IMR-90 (cell line): Measurements from ENCODE around the gene CNDP1. TPM values are rescaled to one million over a fixed set of nuclear protein-coding genes. Genes with fewer than 3 reads are reported as not detected.
A peak's percentile ranks its signal among the peaks of the same experiment; 100 is the strongest.

Source experiments
- ATAC-seq: fragments of 200-7000 bp; cut with Tn5 transposase; 2 replicates; pipeline ENCODE4 v1.9.1; 2020; ENCODE audit warnings: low read depth, mild to moderate bottlenecking, moderate library complexity
- BruUV-seq: library from RNA; stranded (reverse); fragments of 400-500 nt; replicated peaks from 2 replicates; lab custom pipeline; 2021; lab: Mats Ljungman, UMichigan
- CTCF ChIA-PET: fragments of 300-600 bp; formaldehyde crosslinking; extraction: SDS; loops from one replicate; lab custom pipeline; 2021; ENCODE audit warnings: antibody characterized with exemption; lab: Yijun Ruan, JAX
- POLR2A ChIA-PET: fragments of 300-600 bp; sonication (Branson Sonifier 250); formaldehyde crosslinking; loops from one replicate; lab custom pipeline; 2022; ENCODE audit warnings: antibody characterized with exemption; ENCODE audit not compliant: unreplicated experiment; lab: Charles Lee
- DNase-seq: peaks from one replicate; pipeline ENCODE4 v3.0.0; 2013
- H2AFZ ChIP-seq: replicated peaks from 2 replicates; pipeline ENCODE3; 2013; ENCODE audit warnings: low read length, mild to moderate bottlenecking; ENCODE audit not compliant: poor library complexity
- H2AK5ac ChIP-seq: 2 replicates; pipeline ENCODE4 v1.6.1; 2013; ENCODE audit warnings: low read depth, low read length, inconsistent platforms
- H2AK9ac ChIP-seq: replicated peaks from 2 replicates; pipeline ENCODE3; 2013; ENCODE audit warnings: mild to moderate bottlenecking, low read depth, low read length, moderate library complexity; ENCODE audit not compliant: poor library complexity
- H2BK120ac ChIP-seq: 2 replicates; pipeline ENCODE4 v1.6.1; 2013; ENCODE audit warnings: low read depth, low read length, inconsistent platforms
- H2BK15ac ChIP-seq: 3 replicates; pipeline ENCODE4 v1.6.1; 2013; ENCODE audit warnings: low read depth, low read length, inconsistent platforms
- H2BK20ac ChIP-seq: 2 replicates; pipeline ENCODE4 v1.6.1; 2013; ENCODE audit warnings: low read depth, mild to moderate bottlenecking, inconsistent platforms, low read length, moderate library complexity
- H2BK5ac ChIP-seq: 2 replicates; pipeline ENCODE4 v1.6.1; 2013; ENCODE audit warnings: mild to moderate bottlenecking, low read depth, low read length, inconsistent platforms; ENCODE audit not compliant: poor library complexity, severe bottlenecking
- H3K14ac ChIP-seq: replicated peaks from 2 replicates; pipeline ENCODE4 v1.6.1; 2013; ENCODE audit warnings: low read depth, low read length, inconsistent platforms
- H3K18ac ChIP-seq: 2 replicates; pipeline ENCODE4 v1.6.1; 2013; ENCODE audit warnings: low read depth, low read length, control low read depth
- H3K23ac ChIP-seq: 2 replicates; pipeline ENCODE4 v1.6.1; 2013; ENCODE audit warnings: low read depth, low read length, inconsistent platforms
- H3K27ac ChIP-seq: 2 replicates; pipeline ENCODE4 v1.5.1; 2013; ENCODE audit warnings: mild to moderate bottlenecking, control low read depth, low read length; ENCODE audit not compliant: insufficient read depth
- H3K27me3 ChIP-seq: 2 replicates; pipeline ENCODE4 v1.6.1; 2013; ENCODE audit warnings: low read length; ENCODE audit not compliant: control insufficient read depth, insufficient read depth
- H3K36me3 ChIP-seq: 2 replicates; pipeline ENCODE4 v1.6.1; 2013; ENCODE audit warnings: low read length, mixed read lengths; ENCODE audit not compliant: control insufficient read depth, insufficient read depth
- H3K4ac ChIP-seq: 2 replicates; pipeline ENCODE4 v1.6.1; 2013; ENCODE audit warnings: low read depth, low read length, inconsistent platforms
- H3K4me1 ChIP-seq: 2 replicates; pipeline ENCODE4 v1.6.1; 2013; ENCODE audit warnings: low read length, mixed read lengths; ENCODE audit not compliant: control insufficient read depth, insufficient read depth
- H3K4me2 ChIP-seq: 2 replicates; pipeline ENCODE4 v1.6.1; 2013; ENCODE audit warnings: low read depth, mild to moderate bottlenecking, control low read depth, low read length, moderate library complexity
- H3K4me3 ChIP-seq: 2 replicates; pipeline ENCODE4 v1.5.1; 2013; ENCODE audit warnings: low read depth, mild to moderate bottlenecking, control low read depth, low read length, moderate library complexity; ENCODE audit not compliant: insufficient read depth
- H3K56ac ChIP-seq: 2 replicates; pipeline ENCODE4 v1.6.1; 2013; ENCODE audit warnings: low read length, inconsistent platforms; ENCODE audit not compliant: insufficient read depth; ENCODE audit errors: extremely low read depth
- H3K79me1 ChIP-seq, 2 experiments: 2 replicates each; pipeline ENCODE4 v1.6.1; 2013; ENCODE audit warnings: low read length in 2 of 2, inconsistent platforms in 1 of 2, low read depth in 1 of 2
- H3K9ac ChIP-seq: 2 replicates; pipeline ENCODE4 v1.6.1; 2013; ENCODE audit warnings: low read depth, low read length, control low read depth
- H3K9me1 ChIP-seq: 2 replicates; pipeline ENCODE4 v1.6.1; 2013; ENCODE audit warnings: low read length, inconsistent platforms; ENCODE audit not compliant: insufficient read depth
- H3K9me3 ChIP-seq: 2 replicates; pipeline ENCODE4 v1.6.1; 2013; ENCODE audit warnings: low read length; ENCODE audit not compliant: control insufficient read depth, insufficient read depth
- H4K20me1 ChIP-seq: 2 replicates; pipeline ENCODE4 v1.6.1; 2013; ENCODE audit warnings: low read length, inconsistent platforms; ENCODE audit not compliant: insufficient read depth
- H4K5ac ChIP-seq: 2 replicates; pipeline ENCODE4 v1.6.1; 2013; ENCODE audit warnings: mild to moderate bottlenecking, low read depth, low read length, control low read depth
- H4K8ac ChIP-seq, 2 experiments: 2 replicates each; pipeline ENCODE4 v1.6.1; 2013; ENCODE audit warnings: low read depth in 2 of 2, low read length in 2 of 2, control low read depth in 1 of 2, inconsistent platforms in 1 of 2
- H4K91ac ChIP-seq: 2 replicates; pipeline ENCODE4 v1.6.1; 2013; ENCODE audit warnings: low read depth, low read length, inconsistent platforms; ENCODE audit not compliant: insufficient read depth
- BHLHE40 ChIP-seq: fragments of 150-350 bp; IDR thresholded peaks from 2 replicates; pipeline ENCODE4 v1.6.1; 2016; ENCODE audit warnings: mild to moderate bottlenecking, low read depth, low read length
- CHD1 ChIP-seq: IDR thresholded peaks from 2 replicates; pipeline ENCODE4 v1.6.1; 2012; ENCODE audit warnings: low read depth, low read length, improper control_type of control experiment
- MAZ ChIP-seq: IDR thresholded peaks from 2 replicates; pipeline ENCODE4 v1.6.1; 2012; ENCODE audit warnings: low read depth, mild to moderate bottlenecking, low read length, improper control_type of control experiment, moderate library complexity, borderline replicate concordance
- MXI1 ChIP-seq: IDR thresholded peaks from 2 replicates; pipeline ENCODE4 v1.6.1; 2012; ENCODE audit warnings: low read depth, mild to moderate bottlenecking, low read length, moderate library complexity, borderline replicate concordance
- POLR2A ChIP-seq: IDR thresholded peaks from 2 replicates; pipeline ENCODE4 v1.6.1; 2012; ENCODE audit warnings: mild to moderate bottlenecking, low read depth, low read length
- RCOR1 ChIP-seq: IDR thresholded peaks from 2 replicates; pipeline ENCODE4 v1.6.1; 2012; ENCODE audit warnings: mild to moderate bottlenecking, low read length, improper control_type of control experiment; ENCODE audit not compliant: insufficient replicate concordance
- SMC3 ChIP-seq: fragments of 150-350 bp; IDR thresholded peaks from 2 replicates; pipeline ENCODE4 v1.6.1; 2016; ENCODE audit warnings: low read depth, mild to moderate bottlenecking, antibody characterized with exemption, low read length, moderate library complexity
- WGBS, 2 experiments: methylation state at CpG; one replicate each; pipeline versions ENCODE4 v1.1.5 to v1.1.7; 2013; ENCODE audit warnings: missing lambda C conversion rate in 2 of 2; ENCODE audit not compliant: insufficient read length in 1 of 2; ENCODE audit errors: extremely low coverage in 2 of 2; 5-methylcytosine and 5-hydroxymethylcytosine counted together
- dilution Hi-C: fragments of 300-500 bp; cut with HindIII; formaldehyde crosslinking; loops from one replicate; pipeline ENCODE4 v1.14.3; 2018; ENCODE audit warnings: low sequenced_read_pairs; ENCODE audit not compliant: unreplicated experiment
- in situ Hi-C: fragments of 300-500 bp; cut with MboI; formaldehyde crosslinking; loops from 3 replicates; pipeline ENCODE4 v1.14.3; 2019; ENCODE audit warnings: low sequenced_read_pairs, inconsistent platforms, mixed read lengths
- intact Hi-C: fragments of 100-400 bp; cut with micrococcal nuclease; formaldehyde crosslinking; loops from 2 replicates; pipeline ENCODE4 v1.10.0; 2022
- polyA plus RNA-seq, 3 experiments: library from polyadenylated mRNA; depleted of rRNA; stranded (reverse); fragments of >200 nt; gene quantifications; 2 replicates each; pipeline ENCODE4 v1.2.3, GENCODE V29; 2012; ENCODE audit warnings: low replicate concordance in 1 of 3
- total RNA-seq: library from RNA; depleted of rRNA; stranded (reverse); fragments of >200 nt; gene quantifications from 2 replicates; pipeline ENCODE4 v1.2.3, GENCODE V29; 2012
- TF ChIP-seq, protein P1 (sequence below): fragments of 150-350 bp; IDR thresholded peaks from 2 replicates; pipeline ENCODE4 v1.6.1; 2017; ENCODE audit warnings: mild to moderate bottlenecking, antibody characterized with exemption, low read length, low read depth

CNDP1 gene
- total and polyA plus RNA-seq, 2 of the 4 experiments (the other 2 are of a cell fraction) = not detected

GRCh38 chr18:74597662-74598349 lies 63.5 kb downstream of the CNDP1 start, which contains the start of gene ZNF407:
Gene ZNF407, plus strand, starts transcription at chr18:74597870. Its CDS starts 33,150 bp downstream, at chr18:74631020.
- peaks cover 7% of the 10 kb centered on the region for H3K4me1 ChIP-seq
- peak within 1 kb of the TSS; percentile 94 for H3K4me2 ChIP-seq
- POLR2A ChIA-PET = interaction anchor here (0.5 to 1.1 kb wide), 2 partner anchors 34 to 1914 kb away, joined by 4 to 5 read pairs; no protein-coding TSS in a partner anchor
- peak within 1 kb of the TSS; percentile 93 for H3K4ac ChIP-seq
- H3K79me1 ChIP-seq = peaks cover 30 to 65% of the 10 kb centered on the region in 2 experiments
- CTCF ChIA-PET = interaction anchor here (0.9 kb wide), 1 partner anchor 12 kb away, joined by 3 read pairs; no protein-coding TSS in a partner anchor
- peak within 1 kb of the TSS; percentile 76; the same call in 1 of the 2 replicates for H2AK5ac ChIP-seq
- H2BK20ac ChIP-seq = peak within 1 kb of the TSS; percentile 67; the same call in 1 of the 2 replicates
- 0% methylated on average over 14 of the region's 64 CpGs; no CpG with 5 or more reads in 1 of the 2 experiments for WGBS, 2 experiments
- H3K18ac ChIP-seq = peak within 1 kb of the TSS; percentile 95
- H3K36me3 ChIP-seq = no peaks in the 10 kb centered on the region; the same call in 1 of the 2 replicates
- peak within 1 kb of the TSS; percentile 94 for H2BK120ac ChIP-seq
- H2BK15ac ChIP-seq = peak within 1 kb of the TSS; percentile 88; the same call in 1 of the 3 replicates
- no TSS peak for BruUV-seq
- H3K4me3 ChIP-seq = peak within 1 kb of the TSS; percentile 86
- H4K8ac ChIP-seq = peak within 1 kb of the TSS; percentile 100
- H3K14ac ChIP-seq = peak within 1 kb of the TSS; percentile 88
- dilution Hi-C loops = no loop called here
- H2AFZ ChIP-seq = peak within 1 kb of the TSS; percentile 97
- peaks cover 2% of the 10 kb centered on the region; the same call in 1 of the 2 replicates for H3K9me1 ChIP-seq
- H3K9ac ChIP-seq = peak within 1 kb of the TSS; percentile 98
- H3K9me3 ChIP-seq = no peaks in the 10 kb centered on the region
- H3K23ac ChIP-seq = peak within 1 kb of the TSS; percentile 78
- peak; percentile 91 for DNase-seq
- peak; percentile 88 for ATAC-seq
- H4K20me1 ChIP-seq = no peaks in the 10 kb centered on the region
- no peaks in the 10 kb centered on the region for H3K27me3 ChIP-seq
- intact Hi-C loops = no loop called here
- peak within 1 kb of the TSS; percentile 99 for H3K56ac ChIP-seq
- peak within 1 kb of the TSS; percentile 99 for H4K5ac ChIP-seq
- TF ChIP-seq POLR2A (peak; percentile 88), BHLHE40 (peak; percentile 51; the same call in 1 of the 2 replicates), CHD1 (no peak), RCOR1 (no peak), SMC3 (no peak), MXI1 (no peak), MAZ (peak; percentile 93)
- TF ChIP-seq, protein P1, sequence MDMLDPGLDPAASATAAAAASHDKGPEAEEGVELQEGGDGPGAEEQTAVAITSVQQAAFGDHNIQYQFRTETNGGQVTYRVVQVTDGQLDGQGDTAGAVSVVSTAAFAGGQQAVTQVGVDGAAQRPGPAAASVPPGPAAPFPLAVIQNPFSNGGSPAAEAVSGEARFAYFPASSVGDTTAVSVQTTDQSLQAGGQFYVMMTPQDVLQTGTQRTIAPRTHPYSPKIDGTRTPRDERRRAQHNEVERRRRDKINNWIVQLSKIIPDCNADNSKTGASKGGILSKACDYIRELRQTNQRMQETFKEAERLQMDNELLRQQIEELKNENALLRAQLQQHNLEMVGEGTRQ = no peak
- peak within 1 kb of the TSS; percentile 99 for H4K91ac ChIP-seq
- in situ Hi-C loops = no loop called here
- peak within 1 kb of the TSS; percentile 99 for H3K27ac ChIP-seq
- H2AK9ac ChIP-seq = peak within 1 kb of the TSS; percentile 97
- H2BK5ac ChIP-seq = peak within 1 kb of the TSS; percentile 93
